ENCODE data around the gene SLC6A18. TPM values are rescaled to one million over a fixed set of nuclear protein-coding genes. Genes with fewer than 3 reads are reported as not detected.

SLC6A18 gene
- total RNA-seq, 1 donor from 2014 or later: not detected

DNA sequence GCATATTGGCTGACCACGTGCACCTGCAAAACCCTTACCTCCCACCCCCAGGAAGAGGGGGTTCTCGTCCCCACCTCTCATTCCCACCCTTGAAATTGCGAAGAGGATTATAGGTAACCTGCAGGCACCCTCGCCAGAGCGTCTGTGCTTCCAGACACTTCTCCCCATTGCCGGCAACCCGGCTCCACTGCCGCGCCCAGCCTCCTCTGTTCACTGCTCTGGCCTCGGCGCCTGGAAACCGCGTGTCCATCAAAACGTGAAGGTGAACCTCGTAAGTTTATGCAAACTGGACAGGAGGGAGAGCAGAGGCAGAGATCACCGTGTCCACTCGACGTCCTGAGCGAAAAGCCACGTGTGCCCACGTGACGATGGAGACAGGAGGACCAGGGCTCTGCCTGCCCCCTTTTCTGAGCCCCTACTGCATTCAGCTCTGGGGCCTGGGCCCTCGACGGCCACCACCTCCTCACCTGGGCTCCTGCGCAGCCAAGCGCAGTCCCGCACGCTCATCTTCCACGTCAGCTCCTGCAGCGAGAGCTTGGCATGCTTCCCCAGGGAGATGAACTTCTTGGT lies 67.8 kb downstream of the SLC6A18 start:
- intact Hi-C loops (cut with DNase I): no loop called here
- ATAC-seq (no peak), DNase-seq (ENCODE audit: missing footprints) (no peak)

- intact Hi-C loops (cut with DNase I): no loop called here
- ATAC-seq (no peak), DNase-seq (ENCODE audit: missing footprints) (no peak)
These were observed 68.4 kb downstream of the SLC6A18 start for GRCh38 chr5:1293416-1294205.

DNA sequence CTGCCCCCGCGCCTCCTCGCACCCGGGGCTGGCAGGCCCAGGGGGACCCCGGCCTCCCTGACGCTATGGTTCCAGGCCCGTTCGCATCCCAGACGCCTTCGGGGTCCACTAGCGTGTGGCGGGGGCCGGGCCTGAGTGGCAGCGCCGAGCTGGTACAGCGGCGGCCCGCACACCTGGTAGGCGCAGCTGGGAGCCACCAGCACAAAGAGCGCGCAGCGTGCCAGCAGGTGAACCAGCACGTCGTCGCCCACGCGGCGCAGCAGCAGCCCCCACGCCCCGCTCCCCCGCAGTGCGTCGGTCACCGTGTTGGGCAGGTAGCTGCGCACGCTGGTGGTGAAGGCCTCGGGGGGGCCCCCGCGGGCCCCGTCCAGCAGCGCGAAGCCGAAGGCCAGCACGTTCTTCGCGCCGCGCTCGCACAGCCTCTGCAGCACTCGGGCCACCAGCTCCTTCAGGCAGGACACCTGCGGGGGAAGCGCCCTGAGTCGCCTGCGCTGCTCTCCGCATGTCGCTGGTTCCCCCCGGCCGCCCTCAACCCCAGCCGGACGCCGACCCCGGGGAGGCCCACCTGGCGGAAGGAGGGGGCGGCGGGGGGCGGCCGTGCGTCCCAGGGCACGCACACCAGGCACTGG lies 69.1 kb downstream of the SLC6A18 start:
- ATAC-seq: no peak
- DNase-seq (ENCODE audit: missing footprints): no peak
- intact Hi-C loops (cut with DNase I): no loop called here

DNA sequence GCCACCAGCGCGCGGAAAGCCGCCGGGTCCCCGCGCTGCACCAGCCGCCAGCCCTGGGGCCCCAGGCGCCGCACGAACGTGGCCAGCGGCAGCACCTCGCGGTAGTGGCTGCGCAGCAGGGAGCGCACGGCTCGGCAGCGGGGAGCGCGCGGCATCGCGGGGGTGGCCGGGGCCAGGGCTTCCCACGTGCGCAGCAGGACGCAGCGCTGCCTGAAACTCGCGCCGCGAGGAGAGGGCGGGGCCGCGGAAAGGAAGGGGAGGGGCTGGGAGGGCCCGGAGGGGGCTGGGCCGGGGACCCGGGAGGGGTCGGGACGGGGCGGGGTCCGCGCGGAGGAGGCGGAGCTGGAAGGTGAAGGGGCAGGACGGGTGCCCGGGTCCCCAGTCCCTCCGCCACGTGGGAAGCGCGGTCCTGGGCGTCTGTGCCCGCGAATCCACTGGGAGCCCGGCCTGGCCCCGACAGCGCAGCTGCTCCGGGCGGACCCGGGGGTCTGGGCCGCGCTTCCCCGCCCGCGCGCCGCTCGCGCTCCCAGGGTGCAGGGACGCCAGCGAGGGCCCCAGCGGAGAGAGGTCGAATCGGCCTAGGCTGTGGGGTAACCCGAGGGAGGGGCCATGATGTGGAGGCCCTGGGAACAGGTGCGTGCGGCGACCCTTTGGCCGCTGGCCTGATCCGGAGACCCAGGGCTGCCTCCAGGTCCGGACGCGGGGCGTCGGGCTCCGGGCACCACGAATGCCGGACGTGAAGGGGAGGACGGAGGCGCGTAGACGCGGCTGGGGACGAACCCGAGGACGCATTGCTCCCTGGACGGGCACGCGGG lies 69.9 kb downstream of the SLC6A18 start, which contains the start of gene TERT:
TERT (minus strand) TSS at position 234 of the 815 bp plus-strand sequence; CDS start at position 155, 79 bp downstream.
- intact Hi-C loops (cut with DNase I): no loop called here
- ATAC-seq: no peak
- no peak for DNase-seq (ENCODE audit: missing footprints)

- no peak for DNase-seq (ENCODE audit: missing footprints)
- ATAC-seq: no peak
- intact Hi-C loops (cut with DNase I): no loop called here
These were observed 70.5 kb downstream of the SLC6A18 start for GRCh38 chr5:1295650-1296037.

Other genes with a start within 250 kb of the SLC6A18 start
- 4.4 TPM for gene NKD2, start 216.6 kb upstream of the SLC6A18 start, total RNA-seq
- 179 TPM for gene SLC12A7, start 113.3 kb upstream of the SLC6A18 start, total RNA-seq
- gene SLC6A19, start 23.8 kb upstream of the SLC6A18 start, total RNA-seq: not detected
- not detected for gene TERT, start 69.7 kb downstream of the SLC6A18 start, total RNA-seq
- 33.3 TPM for gene CLPTM1L, start 119.7 kb downstream of the SLC6A18 start, total RNA-seq
- not detected for gene SLC6A3, start 220.1 kb downstream of the SLC6A18 start, total RNA-seq

Data from Right ventricle myocardium inferior (tissue), 1 donor.